PFSK-1 (cell line): ENCODE results near the gene NCK2.

Experiments
- POLR2AphosphoS5 ChIP-seq: IDR thresholded peaks from 2 replicates; pipeline ENCODE4 v1.6.1; 2012; ENCODE audit warnings: low read depth, mild to moderate bottlenecking, control low read depth, low read length, moderate library complexity
- SIN3A ChIP-seq: IDR thresholded peaks from 2 replicates; pipeline ENCODE4 v1.6.1; 2012; ENCODE audit warnings: mild to moderate bottlenecking, low read length, moderate library complexity, borderline replicate concordance; ENCODE audit not compliant: insufficient read depth

DNA sequence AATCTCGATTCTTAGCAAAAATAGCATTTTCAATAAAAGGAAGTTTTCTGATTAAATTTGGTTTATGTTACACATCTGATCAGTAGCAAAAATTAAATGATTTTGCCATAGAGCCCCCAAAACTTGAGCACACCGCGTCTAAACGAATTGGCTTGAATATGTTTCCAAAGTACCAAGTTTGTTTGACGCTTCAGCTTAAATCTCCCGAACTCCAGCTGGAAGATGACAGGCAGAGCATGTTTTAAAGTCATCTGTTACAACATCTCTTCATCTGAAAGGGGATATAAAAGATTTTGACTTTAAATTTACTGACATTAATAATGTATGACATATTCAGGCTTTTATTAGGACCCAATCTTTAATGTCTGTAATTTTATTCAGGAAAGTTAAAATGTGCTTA is 129.8 kb downstream of the NCK2 start:
- TF ChIP-seq POLR2AphosphoS5 (no peak), SIN3A (no peak)
